A673 (cell line): ENCODE measurements around the gene DEF6.

Experiments used
- EZH2 ChIP-seq: fragments of 200-600 bp; sonication (generic); IDR thresholded peaks from 2 replicates; pipeline ENCODE4 v1.6.1; 2017; ENCODE audit warnings: borderline replicate concordance, low read depth, mild to moderate bottlenecking, mixed read lengths, antibody characterized with exemption, low read length; ENCODE audit not compliant: poor library complexity, severe bottlenecking
- TF ChIP-seq, protein P1 (sequence below): fragments of 300-800, 200-600 bp; sonication (generic); conservative IDR thresholded peaks from 2 replicates; pipeline ENCODE4 v1.5.1; 2017; ENCODE audit warnings: low read depth, mild to moderate bottlenecking, antibody characterized with exemption, low read length, moderate library complexity, mixed read lengths

- TF ChIP-seq EZH2: no peak
- TF ChIP-seq, protein P1, sequence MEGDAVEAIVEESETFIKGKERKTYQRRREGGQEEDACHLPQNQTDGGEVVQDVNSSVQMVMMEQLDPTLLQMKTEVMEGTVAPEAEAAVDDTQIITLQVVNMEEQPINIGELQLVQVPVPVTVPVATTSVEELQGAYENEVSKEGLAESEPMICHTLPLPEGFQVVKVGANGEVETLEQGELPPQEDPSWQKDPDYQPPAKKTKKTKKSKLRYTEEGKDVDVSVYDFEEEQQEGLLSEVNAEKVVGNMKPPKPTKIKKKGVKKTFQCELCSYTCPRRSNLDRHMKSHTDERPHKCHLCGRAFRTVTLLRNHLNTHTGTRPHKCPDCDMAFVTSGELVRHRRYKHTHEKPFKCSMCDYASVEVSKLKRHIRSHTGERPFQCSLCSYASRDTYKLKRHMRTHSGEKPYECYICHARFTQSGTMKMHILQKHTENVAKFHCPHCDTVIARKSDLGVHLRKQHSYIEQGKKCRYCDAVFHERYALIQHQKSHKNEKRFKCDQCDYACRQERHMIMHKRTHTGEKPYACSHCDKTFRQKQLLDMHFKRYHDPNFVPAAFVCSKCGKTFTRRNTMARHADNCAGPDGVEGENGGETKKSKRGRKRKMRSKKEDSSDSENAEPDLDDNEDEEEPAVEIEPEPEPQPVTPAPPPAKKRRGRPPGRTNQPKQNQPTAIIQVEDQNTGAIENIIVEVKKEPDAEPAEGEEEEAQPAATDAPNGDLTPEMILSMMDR: no peak
Observed at GRCh38 chr6:35272005-35272404, 25.6 kb upstream of the DEF6 start.
